Measurements from ENCODE around the gene CCDC28B. TPM values are rescaled to one million over a fixed set of nuclear protein-coding genes. Genes with fewer than 3 reads are reported as not detected.

Gene CCDC28B
- total RNA-seq, 2 donors from 2014 or later = 9.5 to 11.2 TPM

DNA sequence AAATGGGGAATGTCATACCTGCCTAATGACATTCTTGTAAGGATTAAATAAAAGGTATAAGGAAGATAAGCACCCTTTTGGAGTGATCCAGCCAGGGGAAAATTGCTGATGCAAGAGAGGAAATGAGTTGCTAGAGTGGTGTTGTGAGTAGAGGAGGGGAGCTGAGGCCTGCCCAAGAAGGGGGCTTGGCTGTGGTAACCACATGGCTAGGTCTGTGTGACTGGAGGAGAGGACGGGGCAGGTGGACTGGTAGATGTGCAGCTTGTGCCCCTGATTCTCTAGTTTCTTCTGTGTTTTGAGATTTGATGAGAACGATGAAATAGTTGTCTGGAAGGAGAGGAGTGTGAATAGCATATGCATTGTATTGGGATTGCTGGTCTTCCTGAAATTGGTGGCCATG lies 14.3 kb upstream of the CCDC28B start:
- TF ChIP-seq, protein P1, sequence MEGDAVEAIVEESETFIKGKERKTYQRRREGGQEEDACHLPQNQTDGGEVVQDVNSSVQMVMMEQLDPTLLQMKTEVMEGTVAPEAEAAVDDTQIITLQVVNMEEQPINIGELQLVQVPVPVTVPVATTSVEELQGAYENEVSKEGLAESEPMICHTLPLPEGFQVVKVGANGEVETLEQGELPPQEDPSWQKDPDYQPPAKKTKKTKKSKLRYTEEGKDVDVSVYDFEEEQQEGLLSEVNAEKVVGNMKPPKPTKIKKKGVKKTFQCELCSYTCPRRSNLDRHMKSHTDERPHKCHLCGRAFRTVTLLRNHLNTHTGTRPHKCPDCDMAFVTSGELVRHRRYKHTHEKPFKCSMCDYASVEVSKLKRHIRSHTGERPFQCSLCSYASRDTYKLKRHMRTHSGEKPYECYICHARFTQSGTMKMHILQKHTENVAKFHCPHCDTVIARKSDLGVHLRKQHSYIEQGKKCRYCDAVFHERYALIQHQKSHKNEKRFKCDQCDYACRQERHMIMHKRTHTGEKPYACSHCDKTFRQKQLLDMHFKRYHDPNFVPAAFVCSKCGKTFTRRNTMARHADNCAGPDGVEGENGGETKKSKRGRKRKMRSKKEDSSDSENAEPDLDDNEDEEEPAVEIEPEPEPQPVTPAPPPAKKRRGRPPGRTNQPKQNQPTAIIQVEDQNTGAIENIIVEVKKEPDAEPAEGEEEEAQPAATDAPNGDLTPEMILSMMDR (IDR thresholded peaks at IDR 0.05) = no peak
- Histone ChIP-seq H3K4me3 (no peak overlapping the region), H3K4me1 (peaks cover 0 to 32% of the 10 kb centered on the region in 2 donors), H3K27ac (no peak overlapping the region), H3K9me3 (no peaks in the 10 kb centered on the region), H3K36me3 (peaks cover 82% of the 10 kb centered on the region), H3K27me3 (no peaks in the 10 kb centered on the region)
- no peak for DNase-seq (ENCODE audit: low spot score)

DNA sequence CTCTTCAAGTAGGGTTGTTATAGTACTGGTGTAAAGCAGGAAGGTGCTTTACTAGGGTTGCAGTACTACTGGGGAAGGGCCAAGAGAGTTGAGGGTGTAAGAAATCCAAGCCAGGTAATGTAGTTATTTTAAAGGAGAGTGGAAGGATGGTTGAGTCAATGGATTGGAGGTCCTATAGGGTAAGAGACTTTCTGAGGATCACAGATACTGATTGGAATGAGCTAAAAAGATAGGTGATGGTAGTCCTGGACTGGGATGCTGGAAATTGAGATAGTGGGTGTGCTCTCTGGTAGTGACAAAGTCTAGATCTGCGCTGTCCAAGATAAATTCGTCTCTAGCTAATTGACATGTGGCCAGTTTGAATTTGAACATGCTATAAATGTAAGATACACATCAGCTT lies 13.9 kb upstream of the CCDC28B start:
- Histone ChIP-seq H3K4me1 (peaks cover 0 to 28% of the 10 kb centered on the region in 2 donors), H3K4me3 (no peak overlapping the region), H3K36me3 (peaks cover 84% of the 10 kb centered on the region), H3K27me3 (no peaks in the 10 kb centered on the region), H3K9me3 (no peaks in the 10 kb centered on the region), H3K27ac (no peak overlapping the region)
- no peak for DNase-seq (ENCODE audit: low spot score)
- TF ChIP-seq, protein P1 (IDR thresholded peaks at IDR 0.05) = no peak

DNA sequence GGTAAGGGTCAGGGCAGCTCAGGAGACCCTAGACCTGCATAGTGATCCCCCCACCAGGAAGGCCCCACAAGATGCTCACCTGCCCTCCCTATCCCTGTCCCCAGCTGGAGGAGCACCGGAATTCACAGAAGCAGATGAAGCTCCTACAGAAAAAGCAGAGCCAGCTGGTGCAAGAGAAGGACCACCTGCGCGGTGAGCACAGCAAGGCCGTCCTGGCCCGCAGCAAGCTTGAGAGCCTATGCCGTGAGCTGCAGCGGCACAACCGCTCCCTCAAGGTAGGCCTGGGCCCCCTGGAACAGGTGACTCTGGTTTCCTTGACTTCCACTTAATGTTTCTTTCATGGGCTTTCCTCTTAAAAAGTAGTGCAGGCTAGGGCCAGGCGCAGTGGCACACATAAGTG lies 12.5 kb upstream of the CCDC28B start:
- no peaks in the 10 kb centered on the region for H3K27me3 ChIP-seq
- H3K4me3 ChIP-seq = no peak overlapping the region
- no peak for DNase-seq (ENCODE audit: low spot score)
- H3K36me3 ChIP-seq = peaks cover 85% of the 10 kb centered on the region
- no peak overlapping the region for H3K27ac ChIP-seq
- TF ChIP-seq, protein P1 (IDR thresholded peaks at IDR 0.05) = no peak
- H3K9me3 ChIP-seq = no peaks in the 10 kb centered on the region
- peaks cover 0 to 19% of the 10 kb centered on the region in 2 donors for H3K4me1 ChIP-seq

DNA sequence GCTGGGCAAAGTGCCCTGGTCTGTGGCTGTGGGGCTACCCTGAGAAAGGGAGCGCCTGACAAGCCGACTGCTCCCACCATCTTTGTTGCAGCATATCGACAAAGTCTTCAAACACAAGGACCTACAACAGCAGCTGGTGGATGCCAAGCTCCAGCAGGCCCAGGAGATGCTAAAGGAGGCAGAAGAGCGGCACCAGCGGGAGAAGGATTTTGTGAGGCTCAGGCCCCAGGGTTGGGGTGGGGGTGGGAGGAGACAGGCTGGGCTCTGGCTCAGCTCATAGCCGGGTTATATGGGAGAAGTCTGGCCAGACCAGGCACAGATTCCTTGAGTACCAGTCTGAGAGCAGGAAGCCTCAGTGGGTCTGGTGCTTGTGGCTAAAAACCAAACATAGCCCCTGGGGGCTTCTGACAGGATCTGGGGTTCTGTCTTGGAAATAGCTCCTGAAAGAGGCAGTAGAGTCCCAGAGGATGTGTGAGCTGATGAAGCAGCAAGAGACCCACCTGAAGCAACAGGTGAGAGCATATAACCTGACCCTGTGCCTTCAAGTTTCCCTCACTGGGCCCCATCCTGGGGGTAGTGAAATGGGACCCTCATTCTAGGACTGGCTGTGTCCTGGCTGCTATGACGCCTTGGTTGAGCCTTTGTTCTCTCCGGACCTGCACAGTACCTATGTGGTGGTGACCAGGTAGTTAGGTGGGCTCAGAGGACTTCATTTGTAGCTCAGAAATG lies 8.0 kb upstream of the CCDC28B start:
- H3K27me3 ChIP-seq = no peaks in the 10 kb centered on the region
- H3K4me3 ChIP-seq = no peak overlapping the region
- H3K9me3 ChIP-seq = no peaks in the 10 kb centered on the region
- no peak for DNase-seq (ENCODE audit: low spot score)
- H3K36me3 ChIP-seq = peaks cover 97% of the 10 kb centered on the region
- TF ChIP-seq, protein P1 (IDR thresholded peaks at IDR 0.05) = no peak
- H3K27ac ChIP-seq = no peak overlapping the region
- H3K4me1 ChIP-seq = peaks cover 0 to 3% of the 10 kb centered on the region in 2 donors

GRCh38 chr1:32194984-32195383 lies 5.4 kb upstream of the CCDC28B start:
- no peak overlapping the region for H3K4me3 ChIP-seq
- no peak for DNase-seq (ENCODE audit: low spot score)
- H3K27me3 ChIP-seq = no peaks in the 10 kb centered on the region
- no peaks in the 10 kb centered on the region for H3K9me3 ChIP-seq
- no peak overlapping the region for H3K27ac ChIP-seq
- TF ChIP-seq, protein P1 (IDR thresholded peaks at IDR 0.05) = no peak
- H3K4me1 ChIP-seq = peaks cover 0 to 18% of the 10 kb centered on the region in 2 donors
- peaks cover 76% of the 10 kb centered on the region for H3K36me3 ChIP-seq

DNA sequence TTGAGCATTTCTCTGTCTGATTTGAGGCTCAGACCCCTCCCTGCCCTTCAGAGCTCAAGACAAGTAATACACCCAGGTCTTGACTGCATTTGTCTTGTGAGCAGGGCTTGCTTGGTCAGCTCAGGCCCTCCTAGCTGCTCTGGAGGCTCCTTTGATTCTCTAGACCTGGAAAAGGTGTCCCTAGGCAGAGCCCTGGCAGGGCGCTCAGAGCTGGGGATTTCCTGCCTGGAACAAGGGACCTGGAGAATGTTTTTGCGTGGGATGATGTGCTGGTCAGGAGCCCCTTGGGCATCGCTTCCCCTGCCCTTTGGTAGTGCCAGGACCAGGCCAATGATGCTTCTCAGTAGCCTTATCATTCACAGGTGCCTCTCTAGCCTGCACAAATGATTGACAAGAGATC lies 4.9 kb upstream of the CCDC28B start:
- Histone ChIP-seq H3K27ac (no peak overlapping the region), H3K4me1 (peaks cover 0 to 23% of the 10 kb centered on the region in 2 donors), H3K27me3 (no peaks in the 10 kb centered on the region), H3K36me3 (peaks cover 70% of the 10 kb centered on the region), H3K4me3 (no peak overlapping the region), H3K9me3 (no peaks in the 10 kb centered on the region)
- TF ChIP-seq, protein P1 (IDR thresholded peaks at IDR 0.05) = no peak
- DNase-seq (ENCODE audit: low spot score) = no peak
